ENCODE data around the gene FSIP1. TPM values are rescaled to one million over a fixed set of nuclear protein-coding genes. Genes with fewer than 3 reads are reported as not detected.

The FSIP1 gene
- total RNA-seq, 2 experiments from 2014 or later, result 0.22 to 0.34 TPM

DNA sequence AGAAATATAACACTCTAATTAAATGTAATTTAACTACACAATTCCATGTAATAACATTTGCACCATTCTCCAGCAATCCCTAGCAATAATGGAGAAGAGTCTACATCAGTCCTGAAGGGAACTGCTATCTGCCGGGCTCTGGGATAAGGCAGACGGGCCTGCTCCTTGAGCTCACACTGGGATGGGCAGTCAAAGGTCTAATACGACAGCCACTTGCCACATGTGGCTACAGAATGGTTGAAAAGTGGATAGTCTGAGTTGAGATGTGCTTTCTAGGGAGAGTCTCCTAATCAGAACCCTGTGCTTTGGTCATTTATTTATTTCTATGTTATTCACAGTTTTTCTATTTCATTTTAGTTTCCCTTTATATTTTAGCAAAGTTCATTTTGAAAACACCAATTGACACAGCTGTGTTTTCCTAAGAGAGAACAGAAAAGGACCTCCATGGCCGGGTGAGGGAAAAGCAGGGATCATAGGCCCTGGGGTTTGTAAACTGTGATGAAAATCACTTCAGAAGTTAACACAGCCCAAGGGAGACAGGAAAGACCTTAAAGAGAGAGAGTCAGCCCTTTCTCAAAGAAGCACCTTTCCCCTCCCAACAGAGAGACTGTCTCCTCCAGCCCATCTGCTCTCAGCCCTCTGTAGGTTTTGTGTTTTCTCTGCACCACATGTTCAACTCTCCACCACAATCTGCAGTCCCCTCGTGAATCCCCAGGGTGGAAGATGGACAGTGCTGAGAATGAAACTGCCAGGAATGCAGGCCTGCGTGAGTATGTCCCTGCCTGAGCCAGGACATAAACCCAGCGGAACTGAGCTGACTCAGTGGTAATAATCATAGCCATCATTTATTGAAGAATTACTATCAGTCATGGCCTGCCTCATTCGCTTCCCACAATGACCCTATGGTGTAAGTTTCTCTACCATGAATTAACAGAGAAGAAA lies 11.6 kb downstream of the FSIP1 start:
- H3K4me1 ChIP-seq (ENCODE audit: insufficient read depth, low read length), result peaks cover 9% of the 10 kb centered on the region
- no peaks in the 10 kb centered on the region for H3K9me3 ChIP-seq (ENCODE audit: control insufficient read depth in 1 of 2, insufficient read depth in 1 of 2, low read length in 2 of 2)
- H3K9me3 Mint-ChIP-seq, result no peaks in the 10 kb centered on the region
- CTCF ChIA-PET, result no interaction called here
- POLR2A ChIA-PET, result no interaction called here
- no peak overlapping the region for H3K4me3 ChIP-seq (ENCODE audit: low read length)
- TF ChIP-seq, protein P1, sequence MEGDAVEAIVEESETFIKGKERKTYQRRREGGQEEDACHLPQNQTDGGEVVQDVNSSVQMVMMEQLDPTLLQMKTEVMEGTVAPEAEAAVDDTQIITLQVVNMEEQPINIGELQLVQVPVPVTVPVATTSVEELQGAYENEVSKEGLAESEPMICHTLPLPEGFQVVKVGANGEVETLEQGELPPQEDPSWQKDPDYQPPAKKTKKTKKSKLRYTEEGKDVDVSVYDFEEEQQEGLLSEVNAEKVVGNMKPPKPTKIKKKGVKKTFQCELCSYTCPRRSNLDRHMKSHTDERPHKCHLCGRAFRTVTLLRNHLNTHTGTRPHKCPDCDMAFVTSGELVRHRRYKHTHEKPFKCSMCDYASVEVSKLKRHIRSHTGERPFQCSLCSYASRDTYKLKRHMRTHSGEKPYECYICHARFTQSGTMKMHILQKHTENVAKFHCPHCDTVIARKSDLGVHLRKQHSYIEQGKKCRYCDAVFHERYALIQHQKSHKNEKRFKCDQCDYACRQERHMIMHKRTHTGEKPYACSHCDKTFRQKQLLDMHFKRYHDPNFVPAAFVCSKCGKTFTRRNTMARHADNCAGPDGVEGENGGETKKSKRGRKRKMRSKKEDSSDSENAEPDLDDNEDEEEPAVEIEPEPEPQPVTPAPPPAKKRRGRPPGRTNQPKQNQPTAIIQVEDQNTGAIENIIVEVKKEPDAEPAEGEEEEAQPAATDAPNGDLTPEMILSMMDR (IDR thresholded peaks at IDR 0.05), result no peak
- DNase-seq (no peak), ATAC-seq (ENCODE audit: poor library complexity) (no peak)
- H3K27me3 ChIP-seq (ENCODE audit: control insufficient read depth in 1 of 2, insufficient read depth in 2 of 2, low read length in 2 of 2), result no peaks in the 10 kb centered on the region
- no peak overlapping the region for H3K4me3 Mint-ChIP-seq
- peaks cover 22% of the 10 kb centered on the region for H3K4me1 Mint-ChIP-seq (ENCODE audit: low read depth)
- no peaks in the 10 kb centered on the region for H3K27me3 Mint-ChIP-seq
- H3K36me3 ChIP-seq (ENCODE audit: insufficient read depth, low read length), result no peaks in the 10 kb centered on the region
- no peak overlapping the region for H3K27ac Mint-ChIP-seq
- no peak overlapping the region for H3K27ac ChIP-seq (ENCODE audit: low read depth in 1 of 2, low read length in 2 of 2)
- no peaks in the 10 kb centered on the region for H3K36me3 Mint-ChIP-seq (ENCODE audit: low read depth)
- intact Hi-C loops (cut with DNase I, micrococcal nuclease), result loop anchor here in 1 of 2 experiments (1.0 kb wide), 1 partner anchor 7 kb away; no protein-coding TSS in a partner anchor

DNA sequence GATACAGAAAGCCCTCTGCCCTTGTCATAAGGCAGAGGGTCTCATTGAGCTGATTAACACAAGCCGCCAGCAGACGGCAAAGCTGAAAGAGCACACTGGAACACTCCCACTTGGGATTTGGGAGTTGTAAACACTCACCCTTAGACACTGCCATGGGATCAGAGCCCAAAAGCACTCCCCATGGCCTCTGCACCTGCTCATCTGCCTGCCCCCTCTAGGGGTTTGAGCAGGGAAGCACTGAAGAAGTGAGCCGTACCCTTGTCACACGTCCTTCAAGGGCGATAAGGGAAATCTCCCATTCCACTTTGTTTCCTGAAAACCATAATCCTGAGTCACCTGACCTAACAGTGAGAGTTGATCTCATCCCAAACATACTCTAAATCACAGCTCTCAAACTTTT lies 14.7 kb downstream of the FSIP1 start:
- no peaks in the 10 kb centered on the region for H3K9me3 ChIP-seq (ENCODE audit: control insufficient read depth in 1 of 2, insufficient read depth in 1 of 2, low read length in 2 of 2)
- TF ChIP-seq, protein P1 (IDR thresholded peaks at IDR 0.05), result no peak
- Mint-ChIP-seq H3K9me3 (no peaks in the 10 kb centered on the region), H3K36me3 (ENCODE audit: low read depth) (no peaks in the 10 kb centered on the region), H3K4me3 (no peak overlapping the region), H3K27me3 (no peaks in the 10 kb centered on the region), H3K27ac (no peak overlapping the region), H3K4me1 (ENCODE audit: low read depth) (no peaks in the 10 kb centered on the region)
- no peaks in the 10 kb centered on the region for H3K36me3 ChIP-seq (ENCODE audit: insufficient read depth, low read length)
- H3K27me3 ChIP-seq (ENCODE audit: control insufficient read depth in 1 of 2, insufficient read depth in 2 of 2, low read length in 2 of 2), result no peaks in the 10 kb centered on the region
- POLR2A ChIA-PET, result no interaction called here
- DNase-seq (no peak), ATAC-seq (ENCODE audit: poor library complexity) (no peak)
- intact Hi-C loops (cut with DNase I, micrococcal nuclease), result loop anchor here in 1 of 2 experiments (10.0 kb wide), 1 partner anchor 1293 kb away; no protein-coding TSS in a partner anchor
- no peak overlapping the region for H3K27ac ChIP-seq (ENCODE audit: low read depth in 1 of 2, low read length in 2 of 2)
- CTCF ChIA-PET, result no interaction called here
- H3K4me3 ChIP-seq (ENCODE audit: low read length), result no peak overlapping the region
- H3K4me1 ChIP-seq (ENCODE audit: insufficient read depth, low read length), result no peaks in the 10 kb centered on the region

DNA sequence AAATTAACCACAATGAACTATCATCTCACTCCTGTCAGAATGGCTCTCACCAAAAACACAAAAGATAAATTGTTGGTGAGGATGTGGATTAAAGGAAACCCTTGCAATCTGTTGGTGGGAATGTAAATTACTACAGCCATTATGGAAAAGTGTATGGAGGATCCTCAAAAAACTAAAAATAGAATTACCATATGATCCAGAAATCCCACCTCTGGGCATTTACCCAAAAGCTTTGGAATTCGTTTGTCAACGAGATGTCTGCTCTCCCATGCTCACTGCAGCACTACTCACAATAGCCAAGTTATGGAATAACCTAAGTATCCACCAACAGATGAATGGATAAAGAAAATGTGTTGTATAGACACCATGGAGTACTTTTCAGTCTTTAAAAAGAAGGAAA lies 21.6 kb downstream of the FSIP1 start:
- CTCF ChIA-PET, result no interaction called here
- H3K4me1 ChIP-seq (ENCODE audit: insufficient read depth, low read length), result no peaks in the 10 kb centered on the region
- no peak overlapping the region for H3K27ac ChIP-seq (ENCODE audit: low read depth in 1 of 2, low read length in 2 of 2)
- no peaks in the 10 kb centered on the region for H3K4me1 Mint-ChIP-seq (ENCODE audit: low read depth)
- no peak overlapping the region for H3K27ac Mint-ChIP-seq
- no peaks in the 10 kb centered on the region for H3K9me3 Mint-ChIP-seq
- intact Hi-C loops (cut with DNase I, micrococcal nuclease), result loop anchor here in 1 of 2 experiments (10.0 kb wide), 1 partner anchor 1286 kb away; no protein-coding TSS in a partner anchor
- POLR2A ChIA-PET, result no interaction called here
- DNase-seq (no peak), ATAC-seq (ENCODE audit: poor library complexity) (no peak)
- H3K9me3 ChIP-seq (ENCODE audit: control insufficient read depth in 1 of 2, insufficient read depth in 1 of 2, low read length in 2 of 2), result no peaks in the 10 kb centered on the region
- H3K36me3 Mint-ChIP-seq (ENCODE audit: low read depth), result no peaks in the 10 kb centered on the region
- H3K27me3 Mint-ChIP-seq, result peaks cover 4% of the 10 kb centered on the region
- H3K4me3 Mint-ChIP-seq, result no peak overlapping the region
- TF ChIP-seq, protein P1 (IDR thresholded peaks at IDR 0.05), result no peak
- H3K27me3 ChIP-seq (ENCODE audit: control insufficient read depth in 1 of 2, insufficient read depth in 2 of 2, low read length in 2 of 2), result no peaks in the 10 kb centered on the region
- no peaks in the 10 kb centered on the region for H3K36me3 ChIP-seq (ENCODE audit: insufficient read depth, low read length)
- H3K4me3 ChIP-seq (ENCODE audit: low read length), result no peak overlapping the region

Measured in CD4-positive, alpha-beta T cell (primary cell).